GM21423 (cell line): ENCODE measurements around the gene PCDHA10.
"Not testable (repeated sequence)": the region's sequence is repeated elsewhere in the genome, so short reads cannot be mapped to it uniquely, and the experiment has no call there.

ENCODE experiments used
- ATAC-seq: cut with Tn5 transposase; IDR thresholded peaks from one replicate; pipeline ENCODE4 v1.9.1; 2021; ENCODE audit warnings: mild to moderate bottlenecking, moderate library complexity; ENCODE audit not compliant: unreplicated experiment

Gene PCDHA10

DNA sequence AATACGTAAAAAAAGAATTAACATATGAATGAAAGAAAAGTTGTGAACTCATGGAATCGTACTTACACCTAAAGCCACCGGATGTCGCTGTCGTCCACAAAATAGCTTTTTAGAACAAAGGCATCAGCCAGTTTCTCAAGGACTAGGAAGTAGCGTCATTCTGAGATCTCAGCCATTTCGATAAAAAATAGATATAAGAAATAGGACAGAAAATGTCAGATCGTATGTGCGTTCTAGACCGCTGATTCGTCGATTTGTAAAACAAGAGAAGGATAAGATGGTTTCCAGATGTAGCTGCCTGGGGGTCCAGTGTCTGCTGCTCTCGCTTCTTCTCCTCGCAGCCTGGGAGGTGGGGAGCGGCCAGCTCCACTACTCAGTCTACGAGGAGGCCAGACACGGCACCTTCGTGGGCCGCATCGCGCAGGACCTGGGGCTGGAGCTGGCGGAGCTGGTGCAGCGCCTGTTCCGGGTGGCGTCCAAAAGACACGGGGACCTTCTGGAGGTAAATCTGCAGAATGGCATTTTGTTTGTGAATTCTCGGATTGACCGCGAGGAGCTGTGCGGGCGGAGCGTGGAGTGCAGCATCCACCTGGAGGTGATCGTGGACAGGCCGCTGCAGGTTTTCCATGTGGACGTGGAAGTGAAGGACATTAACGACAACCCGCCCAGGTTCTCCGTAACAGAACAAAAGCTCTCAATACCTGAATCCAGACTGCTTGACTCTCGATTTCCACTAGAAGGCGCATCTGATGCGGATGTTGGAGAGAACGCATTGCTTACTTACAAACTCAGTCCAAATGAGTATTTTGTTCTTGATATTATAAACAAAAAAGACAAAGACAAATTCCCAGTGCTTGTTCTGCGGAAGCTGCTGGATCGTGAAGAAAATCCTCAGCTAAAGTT, at the start of gene PCDHA10:
Gene PCDHA10, plus strand, starts transcription at position 126 of the 903 bp plus-strand sequence. Its CDS starts 152 bp downstream, at position 278.
- no peak for ATAC-seq

DNA sequence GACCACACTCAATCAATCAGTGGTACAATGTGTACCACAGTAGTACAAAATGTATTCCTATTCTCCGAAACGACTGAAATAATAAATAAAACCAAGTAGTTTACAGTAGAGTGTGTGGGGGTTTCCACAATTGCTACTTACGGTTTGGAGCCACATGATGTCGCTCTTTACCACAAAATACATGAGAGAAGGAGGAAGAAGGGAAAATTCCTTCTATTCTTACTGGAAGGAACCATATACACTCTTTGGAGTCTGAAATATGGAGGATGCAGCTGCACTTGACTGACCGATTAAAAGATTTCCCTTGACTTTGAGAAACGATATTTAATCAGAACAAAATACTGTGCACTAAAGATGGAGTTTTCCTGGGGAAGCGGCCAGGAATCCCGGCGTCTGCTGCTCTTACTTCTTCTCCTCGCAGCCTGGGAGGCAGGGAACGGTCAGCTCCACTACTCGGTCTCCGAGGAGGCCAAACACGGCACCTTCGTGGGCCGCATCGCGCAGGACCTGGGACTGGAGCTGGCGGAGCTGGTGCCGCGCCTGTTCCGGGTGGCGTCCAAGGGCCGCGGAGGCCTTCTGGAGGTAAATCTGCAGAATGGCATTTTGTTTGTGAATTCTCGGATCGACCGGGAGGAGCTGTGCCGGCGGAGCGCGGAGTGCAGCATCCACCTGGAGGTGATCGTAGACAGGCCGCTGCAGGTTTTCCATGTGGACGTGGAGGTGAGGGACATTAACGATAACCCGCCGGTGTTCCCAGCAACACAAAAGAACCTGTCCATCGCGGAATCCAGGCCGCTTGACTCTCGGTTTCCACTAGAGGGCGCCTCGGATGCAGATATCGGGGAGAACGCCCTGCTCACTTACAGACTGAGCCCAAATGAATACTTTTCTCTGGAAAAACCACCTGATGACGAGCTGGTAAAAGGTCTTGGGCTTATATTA, 48.6 kb upstream of the PCDHA10 start, which contains the start of gene PCDHA4:
Gene PCDHA4, plus strand, starts transcription at position 235 of the 942 bp plus-strand sequence.
- no peak for ATAC-seq

DNA sequence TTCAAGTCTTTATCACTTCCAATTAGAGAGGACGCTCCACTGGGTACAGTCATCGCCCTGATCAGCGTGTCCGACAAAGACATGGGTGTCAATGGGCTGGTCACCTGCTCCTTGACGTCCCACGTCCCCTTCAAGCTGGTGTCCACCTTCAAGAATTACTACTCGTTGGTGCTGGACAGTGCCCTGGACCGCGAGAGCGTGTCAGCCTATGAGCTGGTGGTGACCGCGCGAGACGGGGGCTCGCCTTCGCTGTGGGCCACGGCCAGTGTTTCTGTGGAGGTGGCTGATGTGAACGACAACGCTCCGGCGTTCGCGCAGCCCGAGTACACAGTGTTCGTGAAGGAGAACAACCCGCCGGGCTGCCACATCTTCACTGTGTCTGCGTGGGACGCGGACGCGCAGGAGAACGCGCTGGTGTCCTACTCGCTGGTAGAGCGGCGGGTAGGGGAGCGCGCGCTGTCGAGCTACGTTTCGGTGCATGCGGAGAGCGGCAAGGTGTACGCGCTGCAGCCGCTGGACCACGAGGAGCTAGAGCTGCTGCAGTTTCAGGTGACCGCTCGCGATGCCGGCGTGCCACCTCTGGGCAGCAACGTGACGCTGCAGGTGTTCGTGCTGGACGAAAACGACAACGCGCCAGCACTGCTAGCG, 47.3 kb upstream of the PCDHA10 start:
- ATAC-seq = not testable (repeated sequence)

DNA sequence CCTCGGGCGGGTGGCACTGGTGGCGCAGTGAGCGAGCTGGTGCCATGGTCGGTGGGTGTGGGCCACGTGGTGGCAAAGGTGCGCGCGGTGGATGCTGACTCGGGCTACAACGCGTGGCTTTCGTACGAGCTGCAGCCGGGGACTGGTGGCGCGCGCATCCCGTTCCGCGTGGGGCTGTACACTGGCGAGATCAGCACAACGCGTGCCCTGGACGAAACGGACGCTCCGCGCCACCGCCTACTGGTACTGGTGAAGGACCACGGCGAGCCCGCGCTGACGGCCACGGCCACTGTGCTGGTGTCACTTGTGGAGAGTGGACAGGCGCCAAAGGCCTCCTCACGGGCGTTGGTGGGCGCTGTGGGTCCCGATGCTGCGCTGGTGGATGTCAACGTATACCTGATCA, 46.8 kb upstream of the PCDHA10 start:
- no peak for ATAC-seq

GRCh38 chr5:140821375-140822280, 34.1 kb upstream of the PCDHA10 start, which contains the start of gene PCDHA5:
TSS of gene PCDHA5 (plus strand) at chr5:140821613.
- no peak for ATAC-seq

GRCh38 chr5:140822281-140822629, 33.4 kb upstream of the PCDHA10 start:
- no peak for ATAC-seq

GRCh38 chr5:140822969-140823368, 32.7 kb upstream of the PCDHA10 start:
- not testable (repeated sequence) for ATAC-seq

GRCh38 chr5:140823475-140823874, 32.2 kb upstream of the PCDHA10 start:
- ATAC-seq = no peak

DNA sequence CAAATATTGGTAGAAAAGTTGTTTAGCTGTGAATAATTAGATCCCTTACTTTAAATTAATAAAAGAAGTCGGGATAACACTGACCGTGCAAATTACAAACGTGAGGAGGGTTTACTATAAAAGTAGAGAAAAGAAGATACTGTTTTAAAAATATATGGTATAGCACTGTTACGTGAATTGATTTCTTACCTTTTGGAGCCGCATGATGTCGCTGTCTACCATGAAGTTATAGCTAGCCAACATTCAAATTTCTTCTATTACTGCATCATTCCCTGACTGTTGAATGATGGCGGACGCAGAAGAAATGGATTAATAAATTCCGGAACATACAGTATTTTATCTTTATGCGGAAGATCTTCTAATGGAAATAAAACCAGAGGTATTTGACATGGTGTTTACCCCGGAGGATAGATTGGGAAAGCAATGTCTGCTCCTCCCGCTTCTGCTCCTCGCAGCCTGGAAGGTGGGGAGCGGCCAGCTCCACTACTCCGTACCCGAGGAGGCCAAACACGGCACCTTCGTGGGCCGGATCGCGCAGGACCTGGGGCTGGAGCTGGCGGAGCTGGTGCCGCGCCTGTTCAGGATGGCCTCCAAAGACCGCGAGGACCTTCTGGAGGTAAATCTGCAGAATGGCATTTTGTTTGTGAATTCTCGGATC, 27.9 kb upstream of the PCDHA10 start, which contains the start of gene PCDHA6:
Gene PCDHA6, plus strand, starts transcription at position 257 of the 658 bp plus-strand sequence. Its CDS starts 132 bp downstream, at position 389.
- ATAC-seq = no peak

- ATAC-seq = no peak
Observed at GRCh38 chr5:140828362-140828737, 27.3 kb upstream of the PCDHA10 start.

GRCh38 chr5:140829511-140830501, 25.9 kb upstream of the PCDHA10 start:
- ATAC-seq = not testable (repeated sequence)

DNA sequence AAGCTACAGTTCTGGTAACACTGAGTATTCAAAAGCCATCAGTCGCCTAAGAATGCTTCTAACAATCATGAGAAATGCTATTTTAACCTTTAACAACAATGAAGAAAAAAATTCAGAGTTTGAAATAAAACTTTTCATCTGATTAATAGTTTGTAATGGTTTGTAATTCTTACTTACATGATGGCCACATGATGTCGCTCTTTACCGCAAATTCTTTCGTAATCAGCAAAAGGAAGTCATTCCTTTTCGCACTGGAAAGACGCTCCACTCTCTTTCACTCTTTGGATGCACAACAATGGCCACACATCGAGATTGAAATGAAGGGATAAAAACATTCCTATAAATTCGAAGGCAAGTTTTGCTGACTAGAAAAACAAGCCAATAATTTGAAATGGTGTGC, 21.7 kb upstream of the PCDHA10 start, which contains the start of gene PCDHA7:
Gene PCDHA7, plus strand, starts transcription at position 277 of the 400 bp plus-strand sequence. Its CDS starts 115 bp downstream, at position 392.
- no peak for ATAC-seq

DNA sequence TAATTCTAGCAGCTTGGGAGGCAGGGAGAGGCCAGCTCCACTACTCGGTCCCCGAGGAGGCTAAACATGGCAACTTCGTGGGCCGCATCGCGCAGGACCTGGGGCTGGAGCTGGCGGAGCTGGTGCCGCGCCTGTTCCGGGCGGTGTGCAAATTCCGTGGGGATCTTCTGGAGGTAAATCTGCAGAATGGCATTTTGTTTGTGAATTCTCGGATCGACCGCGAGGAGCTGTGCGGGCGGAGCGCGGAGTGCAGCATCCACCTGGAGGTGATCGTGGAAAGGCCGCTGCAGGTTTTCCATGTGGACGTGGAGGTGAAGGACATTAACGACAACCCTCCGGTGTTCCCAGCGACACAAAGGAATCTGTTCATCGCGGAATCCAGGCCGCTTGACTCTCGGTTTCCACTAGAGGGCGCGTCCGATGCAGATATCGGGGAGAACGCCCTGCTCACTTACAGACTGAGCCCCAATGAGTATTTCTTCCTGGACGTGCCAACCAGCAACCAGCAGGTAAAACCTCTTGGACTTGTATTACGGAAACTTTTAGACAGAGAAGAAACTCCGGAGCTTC, 21.2 kb upstream of the PCDHA10 start:
- not testable (repeated sequence) for ATAC-seq

GRCh38 chr5:140835622-140836510, 19.8 kb upstream of the PCDHA10 start:
- no peak for ATAC-seq

DNA sequence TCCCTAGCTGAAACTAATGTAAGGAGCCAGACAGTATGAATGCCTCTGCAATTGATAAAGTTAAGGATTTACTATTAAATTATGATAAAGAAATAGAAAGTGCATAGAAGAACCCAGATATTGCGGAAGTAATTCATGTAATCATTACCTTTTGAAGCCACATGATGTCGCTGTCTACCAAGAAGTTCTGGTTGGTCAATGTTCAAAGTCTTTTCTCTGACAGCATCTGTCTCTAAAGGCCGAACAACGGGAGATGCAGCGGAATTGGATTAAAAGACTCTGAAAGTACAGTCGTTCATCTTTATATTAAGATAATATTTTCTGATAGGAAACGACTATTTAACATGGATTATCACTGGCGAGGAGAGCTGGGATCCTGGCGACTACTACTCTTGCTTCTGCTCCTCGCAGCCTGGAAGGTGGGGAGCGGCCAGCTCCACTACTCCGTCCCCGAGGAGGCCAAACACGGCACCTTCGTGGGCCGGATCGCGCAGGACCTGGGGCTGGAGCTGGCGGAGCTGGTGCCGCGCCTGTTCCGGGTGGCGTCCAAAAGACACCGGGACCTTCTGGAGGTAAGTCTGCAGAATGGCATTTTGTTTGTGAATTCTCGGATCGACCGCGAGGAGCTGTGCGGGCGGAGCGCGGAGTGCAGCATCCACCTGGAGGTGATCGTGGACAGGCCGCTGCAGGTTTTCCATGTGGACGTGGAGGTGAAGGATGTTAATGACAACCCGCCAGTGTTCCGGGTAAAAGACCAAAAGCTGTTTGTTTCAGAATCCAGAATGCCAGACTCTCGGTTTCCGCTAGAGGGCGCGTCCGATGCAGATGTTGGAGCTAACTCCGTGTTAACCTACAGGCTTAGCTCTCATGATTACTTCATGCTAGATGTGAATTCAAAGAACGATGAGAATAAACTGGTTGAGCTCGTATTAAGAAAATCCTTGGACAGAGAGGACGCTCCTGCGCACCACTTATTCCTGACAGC, 14.4 kb upstream of the PCDHA10 start, which contains the start of gene PCDHA8:
Gene PCDHA8, plus strand, starts transcription at position 210 of the 985 bp plus-strand sequence. Its CDS starts 135 bp downstream, at position 345.
- ATAC-seq = no peak
